Measurements from ENCODE around the gene WFS1.

WFS1 gene

GRCh38 chr4:6252051-6252450 is 17.6 kb upstream of the WFS1 start:
- H3K4me3 ChIP-seq (ENCODE audit: low read length): no peak overlapping the region
- DNase-seq (ENCODE audit: low read depth): no peak
- TF ChIP-seq CTCF (conservative IDR thresholded peaks at IDR 0.05; ENCODE audit: low read depth, low read length): no peak

- DNase-seq (ENCODE audit: low read depth): no peak
- no peak overlapping the region for H3K4me3 ChIP-seq (ENCODE audit: low read length)
- no peak for TF ChIP-seq CTCF (conservative IDR thresholded peaks at IDR 0.05; ENCODE audit: low read depth, low read length)
Measured at GRCh38 chr4:6253111-6253510, 16.5 kb upstream of the WFS1 start.

GRCh38 chr4:6253961-6254360 is 15.7 kb upstream of the WFS1 start:
- no peak for TF ChIP-seq CTCF (conservative IDR thresholded peaks at IDR 0.05; ENCODE audit: low read depth, low read length)
- no peak for DNase-seq (ENCODE audit: low read depth)
- no peak overlapping the region for H3K4me3 ChIP-seq (ENCODE audit: low read length)

- no peak overlapping the region for H3K4me3 ChIP-seq (ENCODE audit: low read length)
- TF ChIP-seq CTCF (conservative IDR thresholded peaks at IDR 0.05; ENCODE audit: low read depth, low read length): no peak
- no peak for DNase-seq (ENCODE audit: low read depth)
Measured at GRCh38 chr4:6256141-6256540, 13.5 kb upstream of the WFS1 start.

GRCh38 chr4:6257247-6258025 is 12.2 kb upstream of the WFS1 start:
- TF ChIP-seq CTCF (conservative IDR thresholded peaks at IDR 0.05; ENCODE audit: low read depth, low read length): no peak
- no peak for DNase-seq (ENCODE audit: low read depth)
- no peak overlapping the region for H3K4me3 ChIP-seq (ENCODE audit: low read length)

GRCh38 chr4:6258026-6258360 is 11.7 kb upstream of the WFS1 start:
- no peak overlapping the region for H3K4me3 ChIP-seq (ENCODE audit: low read length)
- no peak for TF ChIP-seq CTCF (conservative IDR thresholded peaks at IDR 0.05; ENCODE audit: low read depth, low read length)
- DNase-seq (ENCODE audit: low read depth): no peak

GRCh38 chr4:6258741-6259140 is 10.9 kb upstream of the WFS1 start:
- DNase-seq (ENCODE audit: low read depth): no peak
- TF ChIP-seq CTCF (conservative IDR thresholded peaks at IDR 0.05; ENCODE audit: low read depth, low read length): no peak
- no peak overlapping the region for H3K4me3 ChIP-seq (ENCODE audit: low read length)

Data from retinal pigment epithelial cell (primary cell).